SK-N-SH treated with all-trans-retinoic acid at 6 μM for 48 hours (cell line): Measurements from ENCODE around the gene SAMD4A.

Experiments used
- ATAC-seq: fragments of 200-7000 bp; cut with Tn5 transposase; 3 replicates; pipeline ENCODE4 v1.9.1; 2020; ENCODE audit warnings: mild to moderate bottlenecking, moderate library complexity
- ARNTL ChIP-seq: fragments of 450-650 bp; formaldehyde crosslinking; IDR thresholded peaks from 2 replicates; pipeline ENCODE4 v1.5.0; 2020; ENCODE audit warnings: low read depth, mild to moderate bottlenecking, moderate library complexity, borderline replicate concordance
- BACH2 ChIP-seq: fragments of 250-450 bp; sonication (Bioruptor Pico); IDR thresholded peaks from 2 replicates; pipeline ENCODE4 v1.9.0; 2021; ENCODE audit warnings: mild to moderate bottlenecking, borderline replicate concordance
- CREB5 ChIP-seq: fragments of 250-450 bp; sonication (Bioruptor Pico); IDR thresholded peaks from 2 replicates; pipeline ENCODE4 v1.5.1; 2020; ENCODE audit warnings: low read depth, mild to moderate bottlenecking, moderate library complexity
- CSDC2 ChIP-seq: fragments of 250-450 bp; sonication (Bioruptor Pico); IDR thresholded peaks from 2 replicates; pipeline ENCODE4 v1.5.0; 2020; ENCODE audit warnings: mild to moderate bottlenecking, moderate library complexity
- CSRNP3 ChIP-seq: fragments of 250-450 bp; sonication (Bioruptor Pico); IDR thresholded peaks from 2 replicates; pipeline ENCODE4 v1.5.1; 2021; ENCODE audit warnings: mild to moderate bottlenecking, moderate library complexity
- GLIS3 ChIP-seq: fragments of 250-450 bp; sonication (Bioruptor Pico); IDR thresholded peaks from 2 replicates; pipeline ENCODE4 v1.5.0; 2020; ENCODE audit warnings: mild to moderate bottlenecking, moderate library complexity
- ISL1 ChIP-seq: fragments of 250-450 bp; sonication (Bioruptor Pico); IDR thresholded peaks from 2 replicates; pipeline ENCODE4 v2.1.2; 2022; ENCODE audit warnings: mild to moderate bottlenecking, moderate library complexity
- OSR1 ChIP-seq: fragments of 250-450 bp; sonication (Bioruptor Pico); IDR thresholded peaks from 2 replicates; pipeline ENCODE4 v1.8.0; 2022; ENCODE audit warnings: moderate library complexity, mild to moderate bottlenecking, inconsistent platforms
- POU6F1 ChIP-seq: fragments of 250-450 bp; sonication (Bioruptor Pico); IDR thresholded peaks from 2 replicates; pipeline ENCODE4 v1.8.0; 2021; ENCODE audit warnings: low read depth, mild to moderate bottlenecking, moderate library complexity, borderline replicate concordance
- PPARA ChIP-seq: fragments of 250-450 bp; sonication (Bioruptor Pico); IDR thresholded peaks from 2 replicates; pipeline ENCODE4 v1.5.0; 2020; ENCODE audit warnings: mild to moderate bottlenecking, borderline replicate concordance
- RARB ChIP-seq: fragments of 250-450 bp; sonication (Bioruptor Pico); IDR thresholded peaks from 2 replicates; pipeline ENCODE4 v1.8.0; 2021; ENCODE audit warnings: mild to moderate bottlenecking, moderate library complexity
- SNAI2 ChIP-seq: fragments of 250-450 bp; sonication (Bioruptor Pico); IDR thresholded peaks from 2 replicates; pipeline ENCODE4 v1.5.0; 2020; ENCODE audit warnings: mild to moderate bottlenecking, moderate library complexity
- TCF4 ChIP-seq: fragments of 250-450 bp; sonication (Bioruptor Pico); IDR thresholded peaks from 2 replicates; pipeline ENCODE4 v1.8.0; 2021; ENCODE audit warnings: mild to moderate bottlenecking, moderate library complexity, borderline replicate concordance
- TOX ChIP-seq: fragments of 250-450 bp; sonication (Bioruptor Pico); IDR thresholded peaks from 2 replicates; pipeline ENCODE4 v1.8.0; 2021; ENCODE audit warnings: mild to moderate bottlenecking, moderate library complexity, borderline replicate concordance
- TSHZ2 ChIP-seq: fragments of 250-450 bp; sonication (Bioruptor Pico); IDR thresholded peaks from 2 replicates; pipeline ENCODE4 v1.5.0; 2020; ENCODE audit warnings: mild to moderate bottlenecking, moderate library complexity
- ZC3H10 ChIP-seq: fragments of 250-450 bp; sonication (Bioruptor Pico); IDR thresholded peaks from 2 replicates; pipeline ENCODE4 v1.5.1; 2021; ENCODE audit warnings: mild to moderate bottlenecking, moderate library complexity
- ZFP30 ChIP-seq: fragments of 450-650 bp; formaldehyde crosslinking; IDR thresholded peaks from 2 replicates; pipeline ENCODE4 v1.5.0; 2022; ENCODE audit warnings: mild to moderate bottlenecking, moderate library complexity
- ZNF565 ChIP-seq: fragments of 450-650 bp; formaldehyde crosslinking; conservative IDR thresholded peaks from 2 replicates; pipeline ENCODE4 v1.5.0; 2020; ENCODE audit warnings: low read depth, mild to moderate bottlenecking, moderate library complexity
- ZNF70 ChIP-seq: fragments of 450-650 bp; formaldehyde crosslinking; IDR thresholded peaks from 2 replicates; pipeline ENCODE4 v1.5.0; 2020; ENCODE audit warnings: mild to moderate bottlenecking, moderate library complexity
- ZNF8 ChIP-seq: fragments of 450-650 bp; formaldehyde crosslinking; IDR thresholded peaks from 2 replicates; pipeline ENCODE4 v1.5.0; 2020; ENCODE audit warnings: mild to moderate bottlenecking, moderate library complexity

The SAMD4A gene

GRCh38 chr14:54754116-54754622 lies 187.2 kb downstream of the SAMD4A start:
- ATAC-seq: no peak
- TF ChIP-seq ZFP30 (CRISPR knock-in tag) (no peak), CSRNP3 (CRISPR knock-in tag) (no peak), CREB5 (no peak), SNAI2 (CRISPR knock-in tag) (no peak), OSR1 (CRISPR knock-in tag) (no peak), ZNF70 (CRISPR knock-in tag) (no peak), TCF4 (CRISPR knock-in tag) (no peak), PPARA (CRISPR knock-in tag) (no peak), RARB (CRISPR knock-in tag) (no peak), ZNF8 (no peak), CSDC2 (no peak), POU6F1 (no peak), ZC3H10 (CRISPR knock-in tag) (no peak), ZNF565 (CRISPR knock-in tag) (no peak), TOX (CRISPR knock-in tag) (no peak)

GRCh38 chr14:54754623-54755386 lies 187.9 kb downstream of the SAMD4A start:
- TF ChIP-seq TSHZ2 (CRISPR knock-in tag): no peak
- no peak for ATAC-seq

- ATAC-seq: no peak
- TF ChIP-seq ISL1 (no peak), RARB (CRISPR knock-in tag) (no peak), GLIS3 (CRISPR knock-in tag) (no peak), BACH2 (CRISPR knock-in tag) (no peak), SNAI2 (CRISPR knock-in tag) (no peak), TOX (CRISPR knock-in tag) (no peak), PPARA (CRISPR knock-in tag) (no peak), OSR1 (CRISPR knock-in tag) (no peak)
Measured at GRCh38 chr14:54756656-54757392, 189.9 kb downstream of the SAMD4A start.

- no peak for ATAC-seq
- no peak for TF ChIP-seq POU6F1
- no peak for TF ChIP-seq CSRNP3 (CRISPR knock-in tag)
- no peak for TF ChIP-seq OSR1 (CRISPR knock-in tag)
- TF ChIP-seq ZNF565 (CRISPR knock-in tag): no peak
- TF ChIP-seq CREB5: no peak
- no peak for TF ChIP-seq ARNTL
- TF ChIP-seq BACH2 (CRISPR knock-in tag): no peak
- TF ChIP-seq ZFP30 (CRISPR knock-in tag): no peak
- TF ChIP-seq PPARA (CRISPR knock-in tag): no peak
- TF ChIP-seq GLIS3 (CRISPR knock-in tag): no peak
- TF ChIP-seq ISL1: no peak
- no peak for TF ChIP-seq RARB (CRISPR knock-in tag)
- no peak for TF ChIP-seq TOX (CRISPR knock-in tag)
Measured at GRCh38 chr14:54758041-54758440, 191.1 kb downstream of the SAMD4A start.
